Pons (tissue), 1 donor: ENCODE data around the gene GNG7.
"Not testable (repeated sequence)": the region's sequence is repeated elsewhere in the genome, so short reads cannot be mapped to it uniquely, and the experiment has no call there.

Experiments
- DNase-seq: peaks from one replicate; pipeline ENCODE4 v3.0.0-alpha.2; 2016; ENCODE audit warnings: low spot score

GNG7 gene

GRCh38 chr19:2713170-2713569 lies 10.7 kb upstream of the GNG7 start:
- not testable (repeated sequence) for DNase-seq

GRCh38 chr19:2711875-2712205 lies 9.3 kb upstream of the GNG7 start:
- DNase-seq: no peak

GRCh38 chr19:2711172-2711874 lies 8.8 kb upstream of the GNG7 start:
- no peak for DNase-seq

GRCh38 chr19:2706251-2706650 lies 3.8 kb upstream of the GNG7 start:
- no peak for DNase-seq

- DNase-seq: no peak
Observed at GRCh38 chr19:2703691-2704216, 1.3 kb upstream of the GNG7 start.

GRCh38 chr19:2703077-2703437 lies 563 bp upstream of the GNG7 start:
- DNase-seq: no peak

- no peak for DNase-seq
Observed at GRCh38 chr19:2701361-2702169, 929 bp downstream of the GNG7 start.

GRCh38 chr19:2700660-2701360 lies 1.7 kb downstream of the GNG7 start:
- no peak for DNase-seq

- DNase-seq: peak; percentile 59
Observed at GRCh38 chr19:2699413-2700140, 2.9 kb downstream of the GNG7 start.

GRCh38 chr19:2694196-2694595 lies 8.3 kb downstream of the GNG7 start:
- no peak for DNase-seq

- no peak for DNase-seq
Observed at GRCh38 chr19:2693492-2694160, 8.9 kb downstream of the GNG7 start.

- peak; percentile 95 for DNase-seq
Observed at GRCh38 chr19:2691951-2692350, 10.5 kb downstream of the GNG7 start.

- DNase-seq: no peak
Observed at GRCh38 chr19:2690856-2691255, 11.6 kb downstream of the GNG7 start.

- no peak for DNase-seq
Observed at GRCh38 chr19:2686360-2686759, 16.1 kb downstream of the GNG7 start.

- no peak for DNase-seq
Observed at GRCh38 chr19:2685204-2685704, 17.2 kb downstream of the GNG7 start.

- DNase-seq: no peak
Observed at GRCh38 chr19:2683430-2684003, 19.0 kb downstream of the GNG7 start.

GRCh38 chr19:2680808-2681207 lies 21.7 kb downstream of the GNG7 start:
- DNase-seq: no peak

- DNase-seq: no peak
Observed at GRCh38 chr19:2679439-2679838, 23.1 kb downstream of the GNG7 start.

GRCh38 chr19:2678948-2679347 lies 23.5 kb downstream of the GNG7 start:
- not testable (repeated sequence) for DNase-seq

GRCh38 chr19:2678044-2678671 lies 24.3 kb downstream of the GNG7 start:
- no peak for DNase-seq

- no peak for DNase-seq
Observed at GRCh38 chr19:2676823-2677222, 25.7 kb downstream of the GNG7 start.
